ENCODE data around the gene PUDP.
"Not testable (repeated sequence)": the region's sequence is repeated elsewhere in the genome, so short reads cannot be mapped to it uniquely, and the experiment has no call there.

PUDP gene

GRCh38 chrX:7073336-7073735 lies 74.6 kb downstream of the PUDP start:
- no peak for DNase-seq (ENCODE audit: low read depth in 2 of 2)

GRCh38 chrX:7072856-7073255 lies 75.1 kb downstream of the PUDP start:
- DNase-seq (ENCODE audit: low read depth in 2 of 2), result no peak

- DNase-seq (ENCODE audit: low read depth in 2 of 2), result no peak
Observed at GRCh38 chrX:7071390-7071789, 76.6 kb downstream of the PUDP start.

GRCh38 chrX:7069556-7069955 lies 78.4 kb downstream of the PUDP start:
- no peak for DNase-seq (ENCODE audit: low read depth in 2 of 2)

GRCh38 chrX:7068939-7069367 lies 79.0 kb downstream of the PUDP start:
- DNase-seq (ENCODE audit: low read depth in 2 of 2), result no peak

GRCh38 chrX:7067256-7067655 lies 80.7 kb downstream of the PUDP start:
- no peak for DNase-seq (ENCODE audit: low read depth in 2 of 2)

- DNase-seq (ENCODE audit: low read depth in 2 of 2), result no peak
Observed at GRCh38 chrX:7065473-7065872, 82.5 kb downstream of the PUDP start.

GRCh38 chrX:7062903-7063302 lies 85.0 kb downstream of the PUDP start:
- no peak for DNase-seq (ENCODE audit: low read depth in 2 of 2)

- no peak for DNase-seq (ENCODE audit: low read depth in 2 of 2)
Observed at GRCh38 chrX:7062276-7062675, 85.7 kb downstream of the PUDP start.

GRCh38 chrX:7061429-7061828 lies 86.5 kb downstream of the PUDP start:
- no peak for DNase-seq (ENCODE audit: low read depth in 2 of 2)

GRCh38 chrX:7060444-7060843 lies 87.5 kb downstream of the PUDP start:
- no peak for DNase-seq (ENCODE audit: low read depth in 2 of 2)

GRCh38 chrX:7059859-7060258 lies 88.1 kb downstream of the PUDP start:
- DNase-seq (ENCODE audit: low read depth in 2 of 2), result no peak

- no peak for DNase-seq (ENCODE audit: low read depth in 2 of 2)
Observed at GRCh38 chrX:7059214-7059838, 88.6 kb downstream of the PUDP start.

GRCh38 chrX:7055386-7056137 lies 92.4 kb downstream of the PUDP start:
- no peak for DNase-seq (ENCODE audit: low read depth in 2 of 2)

GRCh38 chrX:7054219-7055216 lies 93.4 kb downstream of the PUDP start:
- no peak for DNase-seq (ENCODE audit: low read depth in 2 of 2)

GRCh38 chrX:7052541-7052940 lies 95.4 kb downstream of the PUDP start:
- DNase-seq (ENCODE audit: low read depth in 2 of 2), result no peak

- no peak for DNase-seq (ENCODE audit: low read depth in 2 of 2)
Observed at GRCh38 chrX:7050271-7050670, 97.7 kb downstream of the PUDP start.

GRCh38 chrX:7047951-7048350 lies 100.0 kb downstream of the PUDP start:
- DNase-seq (ENCODE audit: low read depth in 2 of 2), result no peak

- DNase-seq (ENCODE audit: low read depth in 2 of 2), result no peak
Observed at GRCh38 chrX:7045238-7045955, 102.6 kb downstream of the PUDP start.

GRCh38 chrX:7043796-7044433 lies 104.0 kb downstream of the PUDP start:
- not testable (repeated sequence) for DNase-seq (ENCODE audit: low read depth in 2 of 2)

- DNase-seq (ENCODE audit: low read depth in 2 of 2), result no peak
Observed at GRCh38 chrX:7028246-7028645, 119.7 kb downstream of the PUDP start.
